Spinal cord (tissue), 10 donors: ENCODE results near the gene PRDM16. TPM values are rescaled to one million over a fixed set of nuclear protein-coding genes. Genes with fewer than 3 reads are reported as not detected.

ENCODE experiments used
- DNase-seq, 6 donors: peaks; one replicate each; pipeline versions ENCODE4 v3.0.0 to v3.0.0-alpha.2; 2013 to 2015; ENCODE audit warnings: low spot score in 6 of 6, low read depth in 4 of 6
- H3K27ac ChIP-seq: one replicate; pipeline ENCODE4 v1.5.1; 2013; ENCODE audit warnings: low read depth, low read length, control low read depth
- H3K27me3 ChIP-seq: one replicate; pipeline ENCODE4 v1.6.1; 2013; ENCODE audit warnings: low read length; ENCODE audit not compliant: control insufficient read depth, insufficient read depth
- H3K36me3 ChIP-seq: one replicate; pipeline ENCODE4 v1.6.1; 2013; ENCODE audit warnings: low read length; ENCODE audit not compliant: control insufficient read depth, insufficient read depth
- H3K4me1 ChIP-seq: one replicate; pipeline ENCODE4 v1.6.1; 2013; ENCODE audit warnings: low read length; ENCODE audit not compliant: control insufficient read depth, insufficient read depth
- H3K4me3 ChIP-seq: one replicate; pipeline ENCODE4 v1.5.1; 2013; ENCODE audit warnings: low read depth, low read length, control low read depth
- H3K9me3 ChIP-seq: one replicate; pipeline ENCODE4 v1.6.1; 2013; ENCODE audit warnings: low read length; ENCODE audit not compliant: control insufficient read depth, insufficient read depth
- WGBS: methylation state at CpG from one replicate; pipeline ENCODE4 v1.1.5; 2013; ENCODE audit warnings: missing lambda C conversion rate; ENCODE audit not compliant: insufficient coverage; 5-methylcytosine and 5-hydroxymethylcytosine counted together
- polyA plus RNA-seq, 2 donors: library from polyadenylated mRNA; unstranded; fragments of 120-200 nt; gene quantifications; one replicate each; pipeline ENCODE4 v1.2.1, GENCODE V29; 2013; ENCODE audit not compliant: insufficient read length in 2 of 2
- total RNA-seq, 2 donors: library from RNA; depleted of rRNA in 1 of 2; stranded (reverse); fragments of 120-200 nt in 1 of 2; fragments of >200 nt in 1 of 2; gene quantifications; one replicate each; pipeline versions ENCODE4 v1.2.3 to v1.2.4, GENCODE V29; 2013 to 2014
- donor health status: healthy.

PRDM16 gene
- total and polyA plus RNA-seq, 4 donors, result 6.1 to 8.3 (median 7.3) TPM

DNA sequence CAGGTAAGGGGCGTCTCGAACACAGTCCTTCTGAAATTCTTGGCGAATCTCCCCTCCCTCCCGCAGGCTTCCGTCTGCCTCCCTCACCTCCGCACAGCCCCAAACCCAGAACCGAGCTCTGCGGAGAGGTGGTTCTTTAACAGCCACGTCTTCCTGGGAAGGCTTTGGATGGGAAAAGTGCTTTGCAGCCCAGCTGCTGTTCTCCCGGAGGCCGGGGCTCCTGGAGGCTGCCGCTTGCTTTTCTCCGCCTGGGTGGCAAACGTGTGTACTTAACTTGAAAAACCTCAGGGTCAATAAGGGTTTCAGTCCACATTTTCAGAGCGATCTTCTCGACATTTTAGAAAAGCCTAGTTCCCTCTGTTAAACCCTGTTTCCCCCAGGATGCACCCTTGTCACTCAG is 109.3 kb downstream of the PRDM16 start:
- no peaks in the 10 kb centered on the region for H3K9me3 ChIP-seq
- no peak for DNase-seq
- H3K4me3 ChIP-seq, result no peak overlapping the region
- H3K36me3 ChIP-seq, result peaks cover 13% of the 10 kb centered on the region
- H3K27ac ChIP-seq, result no peak overlapping the region
- 83% methylated on average over 15 of the region's 16 CpGs for WGBS
- no peaks in the 10 kb centered on the region for H3K27me3 ChIP-seq
- peaks cover 35% of the 10 kb centered on the region for H3K4me1 ChIP-seq

- Histone ChIP-seq H3K4me1 (peaks cover 35% of the 10 kb centered on the region), H3K9me3 (no peaks in the 10 kb centered on the region), H3K36me3 (peaks cover 10% of the 10 kb centered on the region), H3K4me3 (no peak overlapping the region), H3K27ac (no peak overlapping the region), H3K27me3 (no peaks in the 10 kb centered on the region)
- DNase-seq, result no peak
- WGBS, result 93% methylated on average over 11 of the region's 15 CpGs
These were observed 110.5 kb downstream of the PRDM16 start for GRCh38 chr1:3179471-3179870.

GRCh38 chr1:3180915-3181314 is 111.9 kb downstream of the PRDM16 start:
- no peak for DNase-seq
- Histone ChIP-seq H3K4me1 (peaks cover 33% of the 10 kb centered on the region), H3K27me3 (peaks cover 5% of the 10 kb centered on the region), H3K9me3 (no peaks in the 10 kb centered on the region), H3K27ac (no peak overlapping the region), H3K4me3 (no peak overlapping the region), H3K36me3 (peaks cover 17% of the 10 kb centered on the region)
- 92% methylated on average over 32 of the region's 36 CpGs for WGBS

DNA sequence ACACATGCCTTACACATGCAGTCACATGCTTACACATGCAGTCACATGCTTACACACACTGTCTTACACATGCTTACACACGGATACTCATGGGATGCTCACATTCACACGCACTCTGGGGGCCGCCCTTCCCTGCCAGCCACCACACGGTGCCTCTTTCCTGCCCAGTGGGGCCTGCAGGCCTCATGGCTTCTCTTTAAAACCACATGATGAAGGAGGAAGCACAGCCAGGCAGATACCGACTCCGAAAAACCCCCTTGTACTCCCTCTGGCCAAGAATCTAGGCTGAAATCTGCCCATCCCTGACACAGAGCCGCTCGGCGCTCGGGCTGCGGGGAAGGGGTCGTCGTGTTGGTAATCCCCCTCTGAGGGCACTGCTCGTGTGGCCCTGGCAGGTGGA is 113.0 kb downstream of the PRDM16 start:
- H3K36me3 ChIP-seq, result peaks cover 28% of the 10 kb centered on the region
- H3K27ac ChIP-seq, result no peak overlapping the region
- peaks cover 43% of the 10 kb centered on the region for H3K4me1 ChIP-seq
- H3K27me3 ChIP-seq, result peaks cover 5% of the 10 kb centered on the region
- 89% methylated on average over 14 of the region's 14 CpGs for WGBS
- H3K4me3 ChIP-seq, result no peak overlapping the region
- DNase-seq, result no peak
- no peaks in the 10 kb centered on the region for H3K9me3 ChIP-seq

GRCh38 chr1:3183411-3183810 is 114.4 kb downstream of the PRDM16 start:
- peaks cover 37% of the 10 kb centered on the region for H3K36me3 ChIP-seq
- H3K4me3 ChIP-seq, result no peak overlapping the region
- H3K4me1 ChIP-seq, result peaks cover 50% of the 10 kb centered on the region
- 44% methylated on average over 7 of the region's 13 CpGs for WGBS
- DNase-seq, result no peak
- peaks cover 5% of the 10 kb centered on the region for H3K27me3 ChIP-seq
- no peaks in the 10 kb centered on the region for H3K9me3 ChIP-seq
- no peak overlapping the region for H3K27ac ChIP-seq

DNA sequence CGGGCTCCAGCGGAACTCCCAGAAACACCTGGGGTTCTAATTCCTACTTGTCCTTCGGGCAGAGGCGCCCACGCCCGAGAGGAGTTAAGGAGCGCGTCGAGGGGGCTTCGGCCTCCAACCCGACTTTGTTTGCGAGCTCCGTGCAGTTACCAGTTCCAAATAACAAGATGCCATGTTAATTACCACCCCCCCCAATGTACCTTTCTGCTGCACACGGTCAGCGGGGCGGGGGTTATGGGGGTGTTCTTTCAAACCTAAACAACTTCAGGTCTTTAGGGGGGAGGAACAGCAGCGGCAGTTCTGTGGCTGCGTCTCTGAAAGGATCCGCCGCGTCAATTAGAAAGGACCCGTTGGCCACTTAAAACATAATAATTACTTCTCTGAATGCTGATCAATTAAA is 114.8 kb downstream of the PRDM16 start:
- no peak for DNase-seq
- no peak overlapping the region for H3K27ac ChIP-seq
- WGBS, result 58% methylated on average over 8 of the region's 22 CpGs

DNA sequence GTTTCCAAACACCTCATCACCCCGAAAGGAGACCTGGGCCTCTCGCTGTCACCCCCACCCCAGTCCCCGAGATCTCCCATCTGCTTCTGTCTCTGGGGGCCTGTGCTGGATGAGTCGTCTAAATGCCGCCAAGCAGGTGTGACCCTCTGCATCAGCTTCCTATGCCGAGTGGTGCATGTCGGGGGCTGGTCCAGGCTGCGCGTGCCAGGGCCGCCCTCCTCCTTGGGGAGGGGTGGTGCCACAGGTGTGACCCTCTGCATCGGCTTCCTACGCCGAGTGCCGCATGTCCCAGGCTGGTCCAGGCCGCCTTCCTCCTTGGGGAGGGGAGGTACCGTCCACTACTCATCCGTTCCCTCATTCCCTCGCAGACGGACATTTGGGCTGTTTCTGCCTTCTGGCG is 115.7 kb downstream of the PRDM16 start:
- DNase-seq, result no peak
- Histone ChIP-seq H3K9me3 (no peaks in the 10 kb centered on the region), H3K4me3 (no peak overlapping the region), H3K27me3 (peaks cover 5% of the 10 kb centered on the region), H3K27ac (no peak overlapping the region), H3K36me3 (peaks cover 32% of the 10 kb centered on the region), H3K4me1 (peaks cover 49% of the 10 kb centered on the region)
- WGBS, result 97% methylated on average over 11 of the region's 20 CpGs

More for the DNA sequence above, 114.8 kb downstream of the PRDM16 start:
- Histone ChIP-seq H3K9me3 (no peaks in the 10 kb centered on the region), H3K27me3 (peaks cover 5% of the 10 kb centered on the region), H3K4me1 (peaks cover 46% of the 10 kb centered on the region), H3K36me3 (peaks cover 35% of the 10 kb centered on the region), H3K4me3 (no peak overlapping the region)

DNA sequence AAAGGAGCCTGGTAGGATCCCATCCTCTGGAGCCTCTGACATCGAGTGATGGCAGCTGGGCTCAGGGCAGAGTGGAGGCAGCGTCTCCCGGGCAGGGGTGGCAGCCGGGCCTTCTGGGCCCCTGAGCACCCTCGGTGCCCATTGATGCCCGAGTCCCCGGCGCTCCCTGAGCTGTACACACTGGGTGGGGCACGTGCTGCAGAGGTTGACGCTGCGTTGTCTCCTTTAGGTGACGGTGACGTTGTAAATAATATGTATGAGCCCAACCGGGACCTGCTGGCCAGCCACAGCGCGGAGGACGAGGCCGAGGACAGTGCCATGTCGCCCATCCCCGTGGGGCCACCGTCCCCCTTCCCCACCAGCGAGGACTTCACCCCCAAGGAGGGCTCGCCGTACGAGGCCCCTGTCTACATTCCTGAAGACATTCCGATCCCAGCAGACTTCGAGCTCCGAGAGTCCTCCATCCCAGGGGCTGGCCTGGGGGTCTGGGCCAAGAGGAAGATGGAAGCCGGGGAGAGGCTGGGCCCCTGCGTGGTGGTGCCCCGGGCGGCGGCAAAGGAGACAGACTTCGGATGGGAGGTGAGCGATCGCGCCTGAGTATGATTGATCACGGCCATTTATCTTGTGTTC is 117.0 kb downstream of the PRDM16 start:
- H3K4me3 ChIP-seq, result no peak overlapping the region
- no peak for DNase-seq
- WGBS, result 70% methylated on average over 32 of the region's 38 CpGs
- H3K27ac ChIP-seq, result no peak overlapping the region
- no peaks in the 10 kb centered on the region for H3K9me3 ChIP-seq
- H3K27me3 ChIP-seq, result peaks cover 5% of the 10 kb centered on the region
- peaks cover 62% of the 10 kb centered on the region for H3K4me1 ChIP-seq
- peaks cover 27% of the 10 kb centered on the region for H3K36me3 ChIP-seq

DNA sequence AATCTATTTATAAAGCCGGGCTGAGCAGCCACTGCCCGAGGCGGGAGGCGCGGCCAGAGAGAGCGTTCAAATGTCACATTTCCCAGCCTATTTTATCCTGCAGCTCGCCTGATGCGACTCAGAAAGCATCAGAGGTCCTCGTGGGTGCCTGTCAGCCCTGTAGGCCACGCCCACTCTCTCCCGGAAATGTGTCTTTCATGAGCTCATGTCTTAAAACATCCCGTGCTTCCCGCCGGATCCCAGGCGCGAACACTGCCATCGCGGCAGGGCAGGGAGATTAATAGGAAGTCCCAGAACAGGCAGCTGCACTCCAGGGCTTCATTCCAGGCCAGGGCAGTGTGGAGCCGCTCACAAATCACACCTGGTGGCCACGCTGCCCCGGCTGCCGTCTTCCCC is 117.5 kb downstream of the PRDM16 start:
- no peak overlapping the region for H3K4me3 ChIP-seq
- peak in 2 of 6 donors; percentile 75 to 87 for DNase-seq
- no peaks in the 10 kb centered on the region for H3K9me3 ChIP-seq
- H3K36me3 ChIP-seq, result peaks cover 29% of the 10 kb centered on the region
- WGBS, result 25% methylated on average over 19 of the region's 22 CpGs
- H3K27ac ChIP-seq, result peak overlapping the region; percentile 42
- peaks cover 65% of the 10 kb centered on the region for H3K4me1 ChIP-seq
- peaks cover 5% of the 10 kb centered on the region for H3K27me3 ChIP-seq

GRCh38 chr1:3187415-3188149 is 118.6 kb downstream of the PRDM16 start:
- WGBS, result 82% methylated on average over 21 of the region's 21 CpGs

More at GRCh38 chr1:3187415-3188149, 118.6 kb downstream of the PRDM16 start:
- no peak for DNase-seq
- Histone ChIP-seq H3K27ac (no peak overlapping the region), H3K27me3 (peaks cover 5% of the 10 kb centered on the region), H3K4me3 (no peak overlapping the region), H3K9me3 (peaks cover 2% of the 10 kb centered on the region), H3K4me1 (peaks cover 65% of the 10 kb centered on the region), H3K36me3 (peaks cover 29% of the 10 kb centered on the region)
